GM21529 (cell line): ENCODE data around the gene ATF4.

Source experiments
- ATAC-seq: cut with Tn5 transposase; IDR thresholded peaks from one replicate; pipeline ENCODE4 v1.9.1; 2021; ENCODE audit not compliant: unreplicated experiment

The ATF4 gene, protein sequence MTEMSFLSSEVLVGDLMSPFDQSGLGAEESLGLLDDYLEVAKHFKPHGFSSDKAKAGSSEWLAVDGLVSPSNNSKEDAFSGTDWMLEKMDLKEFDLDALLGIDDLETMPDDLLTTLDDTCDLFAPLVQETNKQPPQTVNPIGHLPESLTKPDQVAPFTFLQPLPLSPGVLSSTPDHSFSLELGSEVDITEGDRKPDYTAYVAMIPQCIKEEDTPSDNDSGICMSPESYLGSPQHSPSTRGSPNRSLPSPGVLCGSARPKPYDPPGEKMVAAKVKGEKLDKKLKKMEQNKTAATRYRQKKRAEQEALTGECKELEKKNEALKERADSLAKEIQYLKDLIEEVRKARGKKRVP

DNA sequence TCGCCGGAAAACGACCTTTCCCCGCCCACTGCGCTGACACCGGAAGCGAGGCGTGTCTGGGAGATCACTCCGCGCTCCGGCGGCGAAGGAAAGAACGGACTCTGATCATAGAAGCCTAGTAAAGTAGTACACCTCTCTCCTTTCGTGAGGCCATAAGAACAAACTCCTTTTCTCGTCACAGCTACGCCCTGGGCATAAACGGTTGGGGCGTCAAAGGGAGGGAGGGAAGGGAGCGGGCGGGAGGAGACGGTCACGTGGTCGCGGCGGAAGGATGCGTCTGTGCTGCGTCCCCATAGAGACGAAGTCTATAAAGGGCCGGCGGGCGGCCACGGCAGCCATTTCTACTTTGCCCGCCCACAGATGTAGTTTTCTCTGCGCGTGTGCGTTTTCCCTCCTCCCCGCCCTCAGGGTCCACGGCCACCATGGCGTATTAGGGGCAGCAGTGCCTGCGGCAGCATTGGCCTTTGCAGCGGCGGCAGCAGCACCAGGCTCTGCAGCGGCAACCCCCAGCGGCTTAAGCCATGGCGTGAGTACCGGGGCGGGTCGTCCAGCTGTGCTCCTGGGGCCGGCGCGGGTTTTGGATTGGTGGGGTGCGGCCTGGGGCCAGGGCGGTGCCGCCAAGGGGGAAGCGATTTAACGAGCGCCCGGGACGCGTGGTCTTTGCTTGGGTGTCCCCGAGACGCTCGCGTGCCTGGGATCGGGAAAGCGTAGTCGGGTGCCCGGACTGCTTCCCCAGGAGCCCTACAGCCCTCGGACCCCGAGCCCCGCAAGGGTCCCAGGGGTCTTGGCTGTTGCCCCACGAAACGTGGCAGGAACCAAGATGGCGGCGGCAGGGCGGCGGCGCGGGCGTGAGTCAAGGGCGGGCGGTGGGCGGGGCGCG lies at the start of gene ATF4:
ATF4 (plus strand) TSS at position 337 of the 880 bp plus-strand sequence. CDS start 884 bp downstream, outside the sequence.
- ATAC-seq: peak; percentile 31

GRCh38 chr22:39471381-39472141 lies 48.8 kb upstream of the ATF4 start:
- peak; percentile 55 for ATAC-seq

GRCh38 chr22:39472570-39473556 lies 47.5 kb upstream of the ATF4 start:
- ATAC-seq: no peak

DNA sequence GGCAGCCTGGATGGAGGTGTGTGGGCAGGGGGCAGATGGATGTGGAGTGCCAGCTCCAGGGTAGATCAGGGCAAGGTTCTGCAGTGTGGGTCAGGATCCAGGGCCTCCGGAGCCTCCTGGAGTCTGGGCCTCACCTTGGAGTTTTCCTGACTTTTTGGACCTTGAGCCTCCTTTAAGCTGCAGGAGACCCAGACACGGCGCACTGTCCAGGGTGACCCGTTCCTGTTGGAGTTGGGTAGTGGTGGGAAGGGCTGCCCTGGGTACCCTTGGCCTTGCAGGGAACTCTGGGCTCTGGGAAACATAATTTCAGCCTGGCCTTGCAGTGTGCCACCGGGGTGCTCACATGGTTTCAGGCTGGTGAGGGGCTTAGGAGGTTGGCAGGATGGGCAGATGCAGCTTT lies 46.5 kb upstream of the ATF4 start:
- ATAC-seq: no peak

GRCh38 chr22:39474351-39475111 lies 45.8 kb upstream of the ATF4 start:
- ATAC-seq: no peak

GRCh38 chr22:39475337-39475736 lies 45.0 kb upstream of the ATF4 start:
- ATAC-seq: no peak

GRCh38 chr22:39475902-39476301 lies 44.5 kb upstream of the ATF4 start:
- no peak for ATAC-seq

DNA sequence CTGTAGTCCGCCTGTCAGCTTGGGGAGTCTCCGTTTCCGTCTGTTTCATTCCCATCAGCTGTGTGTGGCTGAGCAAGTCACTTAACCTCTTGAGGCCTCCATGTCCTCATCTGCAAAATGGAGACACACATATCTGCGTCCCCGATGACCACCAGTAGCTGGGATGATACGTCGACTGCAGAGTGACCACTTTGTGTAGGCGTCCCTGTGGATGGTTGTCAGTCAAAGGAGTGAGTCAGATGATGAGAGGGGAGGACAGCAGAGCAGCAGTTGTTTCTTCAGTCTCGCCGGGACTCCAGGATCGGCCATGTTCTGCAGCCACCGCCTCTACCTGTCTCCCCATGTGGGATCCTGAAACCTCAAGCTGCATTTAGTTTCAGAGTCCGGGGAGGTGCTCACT lies 43.7 kb upstream of the ATF4 start:
- no peak for ATAC-seq

DNA sequence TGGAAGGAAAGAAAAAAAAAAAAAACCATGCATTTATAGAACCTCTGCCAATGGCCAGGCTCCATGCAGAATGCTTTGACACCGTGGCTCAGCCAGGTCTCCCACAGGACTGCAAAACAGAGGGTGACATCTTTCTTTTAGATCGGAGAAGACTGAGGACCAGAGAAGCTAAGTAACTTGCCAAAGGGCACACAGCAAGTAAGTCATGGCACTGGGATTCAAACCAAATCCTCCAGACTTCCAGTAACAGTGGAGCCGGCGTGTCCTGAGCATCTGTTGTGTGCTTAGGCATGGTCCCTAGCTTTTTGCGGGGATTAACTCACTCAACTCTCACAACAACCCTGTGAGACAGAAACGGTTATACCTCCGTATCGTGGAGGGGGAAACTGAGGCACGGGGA lies 42.8 kb upstream of the ATF4 start:
- no peak for ATAC-seq

GRCh38 chr22:39478441-39478850 lies 41.9 kb upstream of the ATF4 start:
- no peak for ATAC-seq

DNA sequence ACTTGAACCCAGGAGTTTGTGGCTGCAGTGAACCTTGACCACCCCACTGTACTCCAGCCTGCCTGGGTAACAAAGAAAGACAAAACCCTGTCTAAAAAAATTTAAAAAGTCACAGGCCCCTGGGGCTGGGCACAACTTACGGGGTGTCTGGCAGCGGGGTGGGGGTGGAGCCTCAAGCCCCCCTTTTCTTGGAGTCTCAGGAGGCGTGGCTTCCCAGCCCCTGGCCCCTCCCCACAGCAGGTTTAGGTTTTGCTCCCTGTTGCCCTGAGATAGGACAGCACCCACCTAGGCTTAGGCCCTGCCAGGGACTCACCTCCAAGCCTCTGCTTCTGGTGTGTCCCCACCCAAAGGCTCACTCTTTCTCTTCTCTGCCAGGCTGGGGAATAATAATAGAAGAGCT lies 41.1 kb upstream of the ATF4 start:
- no peak for ATAC-seq

- no peak for ATAC-seq
Observed at GRCh38 chr22:39480557-39480956, 39.8 kb upstream of the ATF4 start.

GRCh38 chr22:39481054-39481453 lies 39.3 kb upstream of the ATF4 start:
- no peak for ATAC-seq

GRCh38 chr22:39481595-39481994 lies 38.8 kb upstream of the ATF4 start:
- ATAC-seq: no peak

- no peak for ATAC-seq
Observed at GRCh38 chr22:39482768-39483167, 37.6 kb upstream of the ATF4 start.

- no peak for ATAC-seq
Observed at GRCh38 chr22:39486951-39487825, 33.2 kb upstream of the ATF4 start.

DNA sequence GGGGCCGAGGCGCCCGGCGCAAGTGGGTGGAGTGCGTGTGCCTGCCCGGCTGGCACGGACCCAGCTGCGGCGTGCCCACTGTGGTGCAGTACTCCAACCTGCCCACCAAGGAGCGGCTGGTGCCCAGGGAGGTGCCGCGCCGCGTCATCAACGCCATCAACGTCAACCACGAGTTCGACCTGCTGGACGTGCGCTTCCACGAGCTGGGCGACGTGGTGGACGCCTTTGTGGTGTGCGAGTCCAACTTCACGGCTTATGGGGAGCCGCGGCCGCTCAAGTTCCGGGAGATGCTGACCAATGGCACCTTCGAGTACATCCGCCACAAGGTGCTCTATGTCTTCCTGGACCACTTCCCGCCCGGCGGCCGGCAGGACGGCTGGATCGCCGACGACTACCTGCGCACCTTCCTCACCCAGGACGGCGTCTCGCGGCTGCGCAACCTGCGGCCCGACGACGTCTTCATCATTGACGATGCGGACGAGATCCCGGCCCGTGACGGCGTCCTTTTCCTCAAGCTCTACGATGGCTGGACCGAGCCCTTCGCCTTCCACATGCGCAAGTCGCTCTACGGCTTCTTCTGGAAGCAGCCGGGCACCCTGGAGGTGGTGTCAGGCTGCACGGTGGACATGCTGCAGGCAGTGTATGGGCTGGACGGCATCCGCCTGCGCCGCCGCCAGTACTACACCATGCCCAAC lies 32.4 kb upstream of the ATF4 start:
- ATAC-seq: no peak

- ATAC-seq: no peak
Observed at GRCh38 chr22:39488563-39489083, 31.7 kb upstream of the ATF4 start.
